Stomach smooth muscle (tissue), 2 donors: ENCODE data around the gene BRCA1.
"Not testable (repeated sequence)": the region's sequence is repeated elsewhere in the genome, so short reads cannot be mapped to it uniquely, and the experiment has no call there.

ENCODE experiments used
- H3K27ac ChIP-seq: one replicate; pipeline ENCODE4 v1.7.0; 2013; ENCODE audit warnings: mild to moderate bottlenecking, low read length, inconsistent platforms
- H3K27me3 ChIP-seq, 2 donors: one replicate each; pipeline ENCODE4 v1.7.0; 2013; ENCODE audit warnings: low read length in 2 of 2; ENCODE audit not compliant: insufficient read depth in 2 of 2, control insufficient read depth in 1 of 2
- H3K36me3 ChIP-seq, 2 donors: one replicate each; pipeline ENCODE4 v1.7.0; 2013; ENCODE audit warnings: low read length in 2 of 2; ENCODE audit not compliant: control insufficient read depth in 2 of 2, insufficient read depth in 2 of 2
- H3K4me1 ChIP-seq: one replicate; pipeline ENCODE4 v1.7.0; 2013; ENCODE audit warnings: low read length; ENCODE audit not compliant: control insufficient read depth, insufficient read depth
- H3K4me3 ChIP-seq, 2 donors: one replicate each; pipeline ENCODE4 v1.7.0; 2013; ENCODE audit warnings: low read length in 2 of 2
- H3K9ac ChIP-seq, 2 donors: one replicate each; pipeline ENCODE4 v1.7.0; 2013; ENCODE audit warnings: low read length in 2 of 2, mild to moderate bottlenecking in 1 of 2
- H3K9me3 ChIP-seq, 2 donors: one replicate each; pipeline ENCODE4 v1.7.0; 2013; ENCODE audit warnings: low read length in 2 of 2; ENCODE audit not compliant: control insufficient read depth in 2 of 2
- donor health status: healthy.
- donor health status: Pancreatic carcinoma.

BRCA1 gene

DNA sequence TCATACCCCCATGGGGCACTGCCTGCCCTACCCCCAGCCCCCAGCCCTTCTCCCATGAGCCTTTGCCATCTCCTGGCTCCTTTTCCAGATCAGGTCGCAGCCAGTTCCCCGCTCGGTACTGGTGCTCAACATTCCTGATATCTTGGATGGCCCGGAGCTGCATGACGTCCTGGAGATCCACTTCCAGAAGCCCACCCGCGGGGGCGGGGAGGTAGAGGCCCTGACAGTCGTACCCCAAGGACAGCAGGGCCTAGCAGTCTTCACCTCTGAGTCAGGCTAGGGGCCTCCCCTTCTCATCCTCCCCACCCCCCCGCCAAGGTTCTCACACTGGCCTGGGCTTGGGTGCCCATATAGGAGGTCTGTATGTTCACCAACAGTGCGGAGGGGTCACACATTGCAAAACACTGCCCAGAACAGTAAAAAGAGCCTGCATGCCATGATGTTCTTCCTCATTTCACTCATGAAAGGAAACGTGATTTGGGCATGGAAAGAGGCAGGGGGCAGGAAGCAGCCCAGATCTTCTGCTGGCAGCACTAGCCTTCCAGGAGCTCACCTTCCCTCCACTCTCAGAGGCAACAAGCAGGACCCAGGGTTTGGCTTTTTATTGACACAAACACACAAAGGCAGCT lies 111.0 kb downstream of the BRCA1 start:
- no peaks in the 10 kb centered on the region for H3K9me3 ChIP-seq
- no peak overlapping the region for H3K4me3 ChIP-seq
- H3K36me3 ChIP-seq: peaks cover 32 to 37% of the 10 kb centered on the region in 2 donors
- no peak overlapping the region for H3K9ac ChIP-seq
- H3K27me3 ChIP-seq: no peaks in the 10 kb centered on the region
- H3K4me1 ChIP-seq: peaks cover 33% of the 10 kb centered on the region
- H3K27ac ChIP-seq: peak overlapping the region; percentile 37

- no peaks in the 10 kb centered on the region for H3K9me3 ChIP-seq
- H3K36me3 ChIP-seq: peaks cover 32 to 36% of the 10 kb centered on the region in 2 donors
- H3K4me1 ChIP-seq: peaks cover 30% of the 10 kb centered on the region
- no peak overlapping the region for H3K27ac ChIP-seq
- H3K9ac ChIP-seq: no peak overlapping the region
- no peak overlapping the region for H3K4me3 ChIP-seq
- H3K27me3 ChIP-seq: no peaks in the 10 kb centered on the region
Measured at GRCh38 chr17:43013296-43013695, 111.9 kb downstream of the BRCA1 start.

- no peak overlapping the region for H3K4me3 ChIP-seq
- peak overlapping the region in 1 of 2 donors; percentile 47 for H3K9ac ChIP-seq
- no peaks in the 10 kb centered on the region for H3K9me3 ChIP-seq
- peaks cover 26% of the 10 kb centered on the region for H3K4me1 ChIP-seq
- no peak overlapping the region for H3K27ac ChIP-seq
- peaks cover 26 to 29% of the 10 kb centered on the region in 2 donors for H3K36me3 ChIP-seq
- H3K27me3 ChIP-seq: no peaks in the 10 kb centered on the region
Measured at GRCh38 chr17:43011728-43012472, 113.3 kb downstream of the BRCA1 start.

DNA sequence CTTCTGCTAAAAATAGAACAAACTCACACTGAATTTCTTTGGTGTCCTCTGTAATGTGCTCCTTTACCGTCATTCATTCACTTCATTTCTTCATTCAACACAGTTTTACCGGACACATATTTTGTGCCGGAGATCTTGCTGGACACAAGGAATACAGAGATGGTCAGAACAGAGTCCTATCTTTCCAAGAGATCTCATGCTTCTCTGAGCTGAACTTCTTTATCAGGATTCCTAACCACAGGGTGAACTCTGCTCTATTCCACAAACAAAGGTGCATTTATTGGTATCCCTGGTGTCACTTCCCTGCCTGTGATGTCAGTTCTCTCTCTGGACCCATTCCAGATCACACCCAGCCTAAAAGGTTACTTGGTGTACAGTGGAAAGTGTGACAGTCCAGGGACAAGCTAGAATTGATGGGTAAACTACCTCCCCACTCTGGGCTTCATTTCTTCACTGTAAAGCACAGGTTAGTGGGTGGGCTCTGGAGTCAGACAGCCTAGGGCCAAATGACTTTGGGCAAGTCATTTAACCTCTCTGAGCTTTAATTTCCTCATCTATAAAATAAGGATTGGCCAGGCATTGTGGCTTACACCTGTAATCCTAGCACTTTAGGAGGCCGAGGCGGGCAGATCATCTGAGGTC lies 114.4 kb downstream of the BRCA1 start:
- Histone ChIP-seq H3K4me3 (no peak overlapping the region), H3K9me3 (no peaks in the 10 kb centered on the region), H3K36me3 (peaks cover 18 to 25% of the 10 kb centered on the region in 2 donors), H3K9ac (no peak overlapping the region), H3K27me3 (no peaks in the 10 kb centered on the region), H3K4me1 (peaks cover 21% of the 10 kb centered on the region), H3K27ac (no peak overlapping the region)

DNA sequence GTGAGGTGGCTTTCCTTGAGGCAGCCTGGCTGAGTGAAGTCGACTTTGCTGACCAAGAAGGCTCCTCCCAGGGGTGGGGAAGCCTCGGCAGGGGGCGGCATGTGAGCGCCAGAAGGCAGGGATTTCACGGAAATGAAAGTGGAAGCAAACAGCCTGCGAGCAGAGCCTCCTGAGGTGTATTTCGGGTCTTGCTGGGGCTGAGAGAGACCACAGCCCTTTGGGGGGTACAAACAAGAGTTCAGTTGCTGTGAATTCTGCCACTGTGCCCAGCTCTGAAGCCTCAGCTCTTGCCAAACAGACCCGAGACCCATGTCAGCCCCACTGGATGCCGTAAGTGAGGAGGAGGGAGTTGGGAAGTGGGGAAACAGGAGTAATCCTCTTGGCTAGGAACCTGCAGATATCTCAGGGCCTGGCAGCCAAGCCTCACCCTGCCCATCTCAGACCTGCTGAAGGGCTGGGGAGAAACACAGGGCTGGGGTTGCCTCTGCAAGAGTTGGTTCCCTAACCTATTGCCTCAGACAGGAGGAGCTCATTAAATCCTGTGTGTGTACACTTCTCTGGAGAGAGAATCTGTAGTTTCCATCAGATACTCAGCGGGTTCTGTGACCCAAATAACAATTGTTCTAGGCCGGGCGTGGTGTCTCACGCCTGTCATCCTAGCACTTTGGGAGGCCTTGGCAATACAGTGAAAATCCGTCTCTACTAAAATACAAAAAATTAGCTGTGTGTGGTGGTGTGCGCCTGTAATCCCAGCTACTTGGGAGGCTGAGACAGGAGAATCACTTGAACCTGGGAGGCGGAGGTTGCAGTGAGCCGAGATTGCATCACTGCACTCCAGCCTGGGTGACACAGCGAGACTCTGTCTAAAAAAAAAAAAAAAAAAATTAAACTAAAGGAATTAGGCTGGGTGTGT lies 118.3 kb downstream of the BRCA1 start, which contains the start of gene IFI35:
IFI35 (plus strand) TSS at position 146 of the 913 bp plus-strand sequence; CDS start at position 310, 164 bp downstream.
- Histone ChIP-seq H3K27ac (peak within 1 kb of the TSS; percentile 92), H3K4me1 (peaks cover 4% of the 10 kb centered on the region), H3K9ac (peak within 1 kb of the TSS; percentile 96 to 97), H3K36me3 (peaks cover 9 to 17% of the 10 kb centered on the region in 2 donors), H3K9me3 (no peaks in the 10 kb centered on the region), H3K27me3 (no peaks in the 10 kb centered on the region), H3K4me3 (peak within 1 kb of the TSS; percentile 93 to 97)

DNA sequence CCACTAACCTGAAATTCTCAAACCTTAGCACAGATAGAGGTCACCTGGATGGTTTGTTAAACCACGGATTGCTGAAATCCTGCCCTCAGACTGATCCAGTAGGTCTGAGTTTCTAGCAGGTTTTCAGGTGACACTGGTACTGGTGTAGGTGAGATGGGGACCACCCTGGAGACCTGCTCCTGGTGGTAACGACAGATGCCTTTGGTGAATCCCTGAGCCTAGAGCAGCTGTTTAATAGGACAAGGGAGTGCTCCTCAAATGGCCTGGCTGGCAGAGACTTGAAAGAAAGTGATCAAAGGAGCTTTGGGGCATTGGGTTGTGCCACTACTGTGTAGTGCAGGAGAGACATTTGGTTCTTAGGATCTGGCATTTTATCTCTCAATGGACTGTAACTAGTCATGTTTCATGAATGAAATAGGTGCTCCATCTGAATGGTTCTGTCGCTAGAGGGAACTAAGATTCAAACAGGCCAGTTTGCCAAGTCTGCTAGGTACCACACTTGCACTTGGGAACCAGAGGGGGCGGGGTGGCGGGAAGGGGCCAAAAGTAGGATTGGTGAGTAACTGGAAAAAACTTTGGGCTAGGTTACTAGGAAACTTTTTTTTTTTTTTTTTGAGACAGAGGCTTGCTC lies 121.5 kb downstream of the BRCA1 start:
- Histone ChIP-seq H3K27me3 (no peaks in the 10 kb centered on the region), H3K4me1 (peaks cover 18% of the 10 kb centered on the region), H3K36me3 (peaks cover 11 to 32% of the 10 kb centered on the region in 2 donors), H3K4me3 (no peak overlapping the region), H3K9me3 (no peaks in the 10 kb centered on the region), H3K27ac (no peak overlapping the region), H3K9ac (no peak overlapping the region)

GRCh38 chr17:43000894-43001293 lies 124.3 kb downstream of the BRCA1 start:
- peaks cover 22% of the 10 kb centered on the region for H3K4me1 ChIP-seq
- H3K27ac ChIP-seq, H3K4me3 ChIP-seq, H3K9me3 ChIP-seq, H3K27me3 ChIP-seq, H3K9ac ChIP-seq: not testable (repeated sequence)
- peaks cover 11 to 32% of the 10 kb centered on the region in 2 donors for H3K36me3 ChIP-seq

DNA sequence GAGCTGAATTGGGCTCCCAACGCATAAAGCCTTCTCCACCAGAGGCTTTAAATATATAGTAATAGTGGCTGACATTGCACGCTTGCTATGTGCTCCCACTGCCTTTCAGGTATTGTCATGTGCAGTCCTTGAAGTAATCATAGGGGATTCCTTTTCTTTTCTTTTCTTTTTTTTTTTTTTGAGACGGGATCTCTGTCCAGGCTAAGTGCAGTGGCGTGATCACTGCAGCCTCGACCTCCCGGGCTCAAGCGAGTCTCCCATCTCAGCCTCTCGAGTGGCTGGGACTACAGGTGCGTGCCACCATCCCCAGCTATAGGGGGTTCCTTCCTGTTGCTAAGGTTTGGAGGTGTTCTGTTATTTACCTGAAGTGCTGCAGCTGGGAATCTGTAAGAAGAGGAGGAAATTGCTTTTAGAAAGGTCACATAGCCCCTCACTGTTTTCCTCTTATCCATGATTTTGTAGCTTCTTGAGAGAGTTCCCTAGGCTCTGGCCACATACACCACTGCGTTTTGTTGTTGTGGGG lies 126.1 kb downstream of the BRCA1 start:
- peaks cover 11 to 32% of the 10 kb centered on the region in 2 donors for H3K36me3 ChIP-seq
- no peaks in the 10 kb centered on the region for H3K27me3 ChIP-seq
- H3K9ac ChIP-seq: peak overlapping the region; percentile 99
- no peaks in the 10 kb centered on the region for H3K9me3 ChIP-seq
- H3K4me1 ChIP-seq: peaks cover 22% of the 10 kb centered on the region
- H3K4me3 ChIP-seq: peak overlapping the region; percentile 95 to 96
- peak overlapping the region; percentile 96 for H3K27ac ChIP-seq

DNA sequence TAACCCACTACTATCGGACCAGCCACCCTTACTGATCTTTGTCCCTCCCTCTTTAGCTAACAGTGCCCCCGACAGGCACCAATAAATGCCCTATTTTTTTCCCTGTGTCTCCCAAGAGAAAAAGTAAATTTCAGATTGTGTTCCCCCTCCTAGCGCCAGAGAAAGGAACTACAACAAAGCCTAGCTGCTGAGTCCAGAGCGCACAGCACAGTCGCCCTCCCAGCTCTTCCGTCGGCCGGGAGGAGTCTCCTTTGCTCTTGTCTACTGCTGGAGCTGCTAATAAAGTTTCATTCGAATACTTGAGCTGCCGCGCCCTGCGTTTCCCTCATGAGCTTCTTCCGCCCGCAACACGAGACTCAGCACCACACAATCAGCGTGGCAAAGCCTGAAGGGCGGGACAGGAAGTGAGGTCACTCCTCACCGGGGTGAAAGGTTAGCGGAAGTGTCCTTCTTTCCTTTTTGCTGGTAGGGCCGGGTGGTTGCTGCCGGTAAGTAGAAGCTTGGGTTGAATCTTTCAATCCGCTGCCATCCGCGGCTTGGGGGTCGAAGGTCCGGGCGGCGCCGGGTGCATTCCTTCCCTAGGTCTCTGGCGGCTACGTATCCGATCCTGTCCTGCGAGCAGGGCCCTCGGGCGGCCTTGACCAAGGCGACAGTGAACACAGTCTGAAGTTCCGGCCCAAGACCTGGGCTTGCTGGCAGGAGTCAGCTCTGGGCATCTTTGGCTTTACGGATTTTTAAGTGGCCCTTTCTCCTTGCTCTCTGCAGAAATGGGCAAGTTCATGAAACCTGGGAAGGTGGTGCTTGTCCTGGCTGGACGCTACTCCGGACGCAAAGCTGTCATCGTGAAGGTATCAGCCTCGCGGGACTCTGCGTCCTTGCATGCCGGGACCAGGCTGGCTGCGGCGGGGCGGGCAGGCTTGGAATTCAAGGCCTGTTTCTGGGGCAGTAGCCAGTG lies 126.9 kb downstream of the BRCA1 start, which contains the start of gene RPL27:
RPL27 (plus strand) TSS at position 436 of the 955 bp plus-strand sequence; CDS start at position 768, 332 bp downstream.
- Histone ChIP-seq H3K27ac (peak within 1 kb of the TSS; percentile 96), H3K4me3 (peak within 1 kb of the TSS; percentile 95 to 96), H3K36me3 (peaks cover 8 to 29% of the 10 kb centered on the region in 2 donors), H3K4me1 (peaks cover 22% of the 10 kb centered on the region), H3K9ac (peak within 1 kb of the TSS; percentile 99), H3K27me3 (no peaks in the 10 kb centered on the region), H3K9me3 (no peaks in the 10 kb centered on the region)
